GM21737 (cell line): ENCODE data around the gene XCL1.
"Not testable (repeated sequence)": the region's sequence is repeated elsewhere in the genome, so short reads cannot be mapped to it uniquely, and the experiment has no call there.

ENCODE experiments used
- ATAC-seq: cut with Tn5 transposase; IDR thresholded peaks from one replicate; pipeline ENCODE4 v1.9.1; 2021; ENCODE audit warnings: mild to moderate bottlenecking, moderate library complexity; ENCODE audit not compliant: unreplicated experiment

The XCL1 gene

DNA sequence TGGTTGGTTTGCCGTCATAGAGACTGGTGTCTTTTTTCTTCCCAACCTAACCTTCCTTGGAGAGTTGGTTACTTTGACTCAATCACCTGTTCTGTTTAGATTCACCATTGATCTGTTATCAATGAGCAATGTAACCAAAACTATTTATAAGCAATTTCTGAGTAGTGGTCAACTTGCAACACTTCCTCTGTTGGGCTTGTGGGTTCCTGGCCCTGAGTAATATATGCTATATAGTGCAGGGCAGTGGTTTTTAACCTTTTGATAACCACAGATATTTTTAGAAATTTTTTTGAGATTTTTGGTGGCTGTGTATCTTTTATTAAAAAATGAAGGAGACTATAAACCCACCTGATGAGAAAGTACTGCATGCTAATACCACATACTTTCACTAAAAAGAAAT, 9.4 kb upstream of the XCL1 start:
- no peak for ATAC-seq

- no peak for ATAC-seq
These were observed 8.8 kb upstream of the XCL1 start for GRCh38 chr1:168567568-168567967.

- ATAC-seq = no peak
These were observed 8.1 kb upstream of the XCL1 start for GRCh38 chr1:168568346-168568745.

- no peak for ATAC-seq
These were observed 5.8 kb upstream of the XCL1 start for GRCh38 chr1:168570652-168571051.

GRCh38 chr1:168572633-168573032, 3.8 kb upstream of the XCL1 start:
- ATAC-seq = no peak

DNA sequence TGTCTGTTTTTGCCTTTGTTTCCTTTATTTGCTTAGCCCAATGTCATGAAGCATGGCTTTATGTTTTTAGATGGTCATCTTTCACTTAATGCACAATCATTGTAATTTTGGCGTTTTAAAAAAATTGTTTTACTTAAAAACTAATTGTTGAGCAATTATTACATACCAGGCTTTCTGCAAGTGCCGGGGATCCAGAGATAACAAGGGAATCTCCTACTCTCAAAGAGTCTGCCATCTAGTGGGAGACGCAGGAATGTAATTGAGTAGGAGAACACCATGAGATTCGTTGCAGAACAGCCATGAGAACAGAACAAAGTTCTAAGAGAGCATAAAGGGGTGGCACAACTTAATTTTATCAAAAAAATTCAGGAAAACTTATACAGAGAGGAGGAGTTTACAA, 2.2 kb upstream of the XCL1 start:
- ATAC-seq = not testable (repeated sequence)

DNA sequence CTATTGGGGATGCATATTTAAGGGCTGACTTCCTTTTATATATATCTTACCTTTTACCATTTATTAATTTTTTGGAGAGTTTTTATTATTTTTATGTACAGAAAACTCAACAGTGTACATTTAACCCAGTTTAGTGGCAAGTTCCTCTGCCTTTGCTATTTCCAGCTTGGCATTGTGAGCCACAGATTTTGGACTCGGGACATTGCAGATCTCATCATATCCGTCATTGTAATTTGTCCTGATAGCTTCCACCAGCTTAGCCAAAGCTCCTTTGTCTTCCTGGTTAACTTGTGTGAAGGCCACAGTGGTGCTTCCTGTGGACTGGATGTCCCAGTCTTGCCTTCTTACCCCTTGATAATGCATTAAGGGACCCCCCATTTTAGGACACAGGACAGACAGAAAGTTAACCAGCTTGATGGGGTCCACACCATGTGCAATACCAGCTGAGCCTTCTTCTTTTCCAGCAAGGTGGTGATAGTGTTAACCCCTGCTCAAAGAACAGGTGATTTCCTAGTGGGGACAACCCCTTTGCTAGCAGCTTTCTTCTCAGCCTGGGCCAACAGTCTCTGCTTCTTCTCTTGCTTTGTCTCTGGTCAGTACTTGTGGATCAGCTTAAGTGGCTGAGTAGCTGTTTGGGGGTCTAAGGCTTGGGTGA, 2.3 kb downstream of the XCL1 start:
- ATAC-seq = not testable (repeated sequence)

GRCh38 chr1:168580290-168580689, 3.9 kb downstream of the XCL1 start:
- ATAC-seq = not testable (repeated sequence)

DNA sequence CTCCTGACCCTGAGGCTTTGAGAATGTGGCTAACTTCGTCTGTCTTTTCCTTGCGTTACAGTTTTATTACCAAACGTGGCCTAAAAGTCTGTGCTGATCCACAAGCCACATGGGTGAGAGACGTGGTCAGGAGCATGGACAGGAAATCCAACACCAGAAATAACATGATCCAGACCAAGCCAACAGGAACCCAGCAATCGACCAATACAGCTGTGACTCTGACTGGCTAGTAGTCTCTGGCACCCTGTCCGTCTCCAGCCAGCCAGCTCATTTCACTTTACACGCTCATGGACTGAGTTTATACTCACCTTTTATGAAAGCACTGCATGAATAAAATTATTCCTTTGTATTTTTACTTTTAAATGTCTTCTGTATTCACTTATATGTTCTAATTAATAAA, 4.6 kb downstream of the XCL1 start:
- not testable (repeated sequence) for ATAC-seq

- no peak for ATAC-seq
These were observed 5.6 kb downstream of the XCL1 start for GRCh38 chr1:168581817-168582572.

GRCh38 chr1:168582688-168583336, 6.4 kb downstream of the XCL1 start:
- ATAC-seq = no peak

DNA sequence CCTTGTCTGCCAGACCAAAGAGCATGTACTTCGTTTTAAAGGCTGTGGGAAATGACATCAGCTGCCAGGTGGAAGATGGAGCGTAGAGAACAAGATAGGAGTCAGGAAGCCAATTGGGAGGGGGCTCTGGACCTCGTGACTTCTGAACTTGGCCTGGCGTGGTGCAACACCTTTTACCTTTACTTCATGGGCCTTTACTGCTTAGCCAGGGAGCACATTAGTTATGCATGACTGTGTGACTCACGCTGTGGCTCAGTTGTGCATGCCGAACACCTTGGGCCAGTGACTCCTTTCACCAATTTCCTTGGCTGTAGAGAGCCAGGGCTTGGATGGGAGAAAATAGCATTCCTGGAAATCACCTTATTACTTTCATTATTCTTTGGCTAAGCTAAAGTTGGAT, 7.2 kb downstream of the XCL1 start:
- no peak for ATAC-seq

GRCh38 chr1:168585191-168585590, 8.8 kb downstream of the XCL1 start:
- no peak for ATAC-seq

- no peak for ATAC-seq
These were observed 9.5 kb downstream of the XCL1 start for GRCh38 chr1:168585937-168586336.

- ATAC-seq = no peak
These were observed 12.8 kb downstream of the XCL1 start for GRCh38 chr1:168589167-168589566.

DNA sequence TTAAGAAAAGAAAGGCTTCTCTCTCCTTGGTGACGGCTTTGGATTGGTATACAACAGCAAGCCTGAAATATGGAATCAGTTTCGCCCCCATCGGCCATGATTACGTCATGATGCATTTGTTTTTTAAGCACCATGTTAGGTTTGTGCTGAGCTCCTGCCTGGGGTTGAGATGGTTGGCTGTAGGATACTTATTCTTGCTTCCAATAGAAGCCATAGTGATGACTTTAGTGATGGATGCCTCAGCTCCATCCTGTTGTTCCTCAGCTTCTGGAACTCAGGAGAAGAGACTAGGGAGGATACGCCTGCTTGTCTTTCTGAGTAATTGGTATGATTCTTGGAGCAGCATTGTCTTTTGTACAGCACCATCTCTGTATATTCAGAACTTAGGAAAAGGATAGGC, 14.7 kb downstream of the XCL1 start:
- no peak for ATAC-seq

- no peak for ATAC-seq
These were observed 15.3 kb downstream of the XCL1 start for GRCh38 chr1:168591641-168592250.

- not testable (repeated sequence) for ATAC-seq
These were observed 19.0 kb downstream of the XCL1 start for GRCh38 chr1:168595403-168595802.

GRCh38 chr1:168598125-168598524, 21.7 kb downstream of the XCL1 start:
- ATAC-seq = no peak

DNA sequence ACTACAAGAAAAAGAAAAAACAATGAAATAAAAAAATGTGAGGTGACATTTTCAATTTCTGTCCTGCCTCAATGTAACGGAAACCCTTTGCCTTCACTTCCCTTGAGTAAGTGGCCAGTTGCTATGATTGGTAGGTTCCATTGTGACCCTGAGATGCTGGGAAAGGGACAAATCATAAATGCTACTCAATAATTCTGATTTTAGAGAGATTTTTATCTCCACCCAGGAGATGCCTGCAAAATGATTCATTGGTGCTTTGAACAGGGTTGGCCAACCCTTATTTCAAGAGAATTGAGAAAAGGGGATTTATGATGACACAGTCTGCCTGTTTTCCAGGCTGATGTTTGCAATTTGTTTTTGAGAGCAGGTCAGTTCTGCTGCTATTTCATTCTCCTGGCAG, 22.5 kb downstream of the XCL1 start:
- ATAC-seq = no peak

GRCh38 chr1:168599641-168600040, 23.2 kb downstream of the XCL1 start:
- ATAC-seq = no peak

- ATAC-seq = no peak
These were observed 24.6 kb downstream of the XCL1 start for GRCh38 chr1:168601051-168601450.
